Spleen (tissue), 7 donors: ENCODE measurements around the gene SORL1.

ENCODE experiments used
- CTCF ChIP-seq, 11 experiments: fragments of 200-600 bp in 7 of 11; fragments of 450-650 bp in 4 of 11; sonication (generic) in 4 of 11; IDR thresholded peaks in 8 of 11; conservative IDR thresholded peaks in 3 of 11; 1 replicate in 7 of 11; 2 replicates in 4 of 11; pipeline versions ENCODE4 v1.4.0 to v1.8.0; 2016 to 2021; ENCODE audit warnings: antibody characterized with exemption in 11 of 11, inconsistent platforms in 4 of 11, mild to moderate bottlenecking in 1 of 11
- POLR2AphosphoS5 ChIP-seq, 3 donors: sonication (generic); formaldehyde crosslinking; IDR thresholded peaks; one replicate each; pipeline ENCODE4 v1.5.1; 2017; ENCODE audit warnings: antibody characterized with exemption in 3 of 3
- donor health status: DM: no; HTN: no; CAD: no; lungs with moderate emphysema.
- donor health status: DM: no; HTN: no; CAD: no.
- donor health status: DM: no; HTN: no; CAD: no.

DNA sequence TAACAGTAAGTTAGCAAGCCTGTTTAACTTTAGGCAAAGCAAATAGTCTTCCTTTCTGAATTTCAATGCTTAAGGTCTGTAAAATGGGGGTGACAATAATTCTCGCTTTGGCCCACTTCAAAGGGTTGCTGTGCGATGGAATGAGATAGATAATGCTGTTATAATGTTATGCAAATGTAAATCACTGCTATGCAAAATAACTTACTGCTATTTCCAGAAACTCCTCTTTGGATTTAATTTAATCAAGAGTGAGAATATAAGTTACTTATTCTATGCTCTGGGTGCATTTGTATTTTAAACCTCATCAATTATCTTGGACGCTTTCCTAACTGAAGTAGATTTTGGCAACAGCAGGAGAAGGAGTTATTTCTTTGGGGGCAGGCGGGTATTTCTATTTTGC lies 4.1 kb upstream of the SORL1 start:
- TF ChIP-seq CTCF (IDR thresholded peaks at IDR 0.05 in 8 of 11, conservative IDR thresholded peaks at IDR 0.05 in 3 of 11) (no peak), POLR2AphosphoS5 (IDR thresholded peaks at IDR 0.05) (no peak)
